HG02588 (cell line): ENCODE measurements around the gene ANKRD13D.

Source experiments
- ATAC-seq: cut with Tn5 transposase; IDR thresholded peaks from one replicate; pipeline ENCODE4 v1.9.1; 2021; ENCODE audit warnings: mild to moderate bottlenecking, moderate library complexity; ENCODE audit not compliant: unreplicated experiment

Gene ANKRD13D

DNA sequence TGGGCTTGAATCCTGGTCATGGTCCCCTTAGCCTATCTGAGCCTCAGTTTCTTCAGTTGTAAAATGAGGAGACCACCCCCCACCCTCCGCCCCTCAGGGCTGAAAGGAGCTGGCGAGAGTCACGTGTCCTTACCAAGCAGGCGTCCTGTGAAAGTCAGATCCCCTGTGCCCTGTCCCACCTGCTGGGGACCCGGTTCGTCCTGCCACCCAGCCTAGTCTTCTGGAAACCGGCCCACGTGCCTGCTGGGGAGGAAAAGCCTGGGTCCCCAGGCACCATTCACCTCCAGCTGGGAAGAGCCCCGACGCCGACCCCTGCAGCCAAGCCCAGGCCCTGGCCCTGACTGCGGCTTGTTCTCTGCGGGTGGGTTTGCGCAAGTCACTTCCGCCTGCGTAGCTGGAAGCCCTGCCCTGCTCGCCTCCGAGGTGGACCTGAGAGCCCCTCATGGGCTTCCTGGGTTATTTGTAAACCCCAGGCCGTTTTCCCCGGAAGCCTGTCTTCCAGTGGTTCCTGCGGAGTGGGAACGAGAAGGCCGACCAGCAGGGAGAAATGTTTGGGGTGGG lies 13.5 kb downstream of the ANKRD13D start:
- no peak for ATAC-seq

DNA sequence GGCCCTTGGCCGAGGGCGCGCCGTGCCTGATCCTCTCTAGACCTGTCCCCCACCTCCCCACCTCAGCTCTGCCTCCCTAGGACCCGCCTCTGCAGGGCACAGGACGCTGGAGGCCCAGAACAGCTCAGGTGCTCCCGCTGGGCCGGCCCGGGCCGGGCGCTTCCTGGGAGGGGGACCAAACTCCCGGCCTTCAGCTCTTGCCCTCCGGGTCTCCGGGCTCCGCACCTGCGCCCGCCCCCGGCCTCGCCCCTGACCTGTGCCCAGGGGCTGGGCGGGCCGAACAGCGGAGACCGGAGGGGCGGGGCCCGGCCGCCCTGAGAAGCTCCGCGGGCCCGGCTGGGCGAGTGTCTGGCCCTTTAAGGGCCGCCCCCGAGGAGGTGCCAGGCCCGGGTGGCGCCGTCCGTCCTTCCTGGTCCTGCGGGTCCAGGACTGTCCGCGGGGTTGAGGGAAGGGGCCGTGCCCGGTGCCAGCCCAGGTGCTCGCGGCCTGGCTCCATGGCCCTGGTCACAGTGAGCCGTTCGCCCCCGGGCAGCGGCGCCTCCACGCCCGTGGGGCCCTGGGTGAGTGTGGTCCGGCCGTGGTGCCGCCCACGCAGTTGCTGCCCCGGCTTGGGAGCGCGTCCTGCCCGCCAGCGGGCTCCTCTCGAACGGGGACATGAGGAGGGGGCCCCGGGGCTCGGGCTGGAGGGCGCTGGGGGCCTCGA lies 14.2 kb downstream of the ANKRD13D start, which contains the start of gene SSH3:
Gene SSH3, plus strand, starts transcription at position 399 of the 703 bp plus-strand sequence. Its CDS starts 96 bp downstream, at position 495.
- ATAC-seq: no peak

DNA sequence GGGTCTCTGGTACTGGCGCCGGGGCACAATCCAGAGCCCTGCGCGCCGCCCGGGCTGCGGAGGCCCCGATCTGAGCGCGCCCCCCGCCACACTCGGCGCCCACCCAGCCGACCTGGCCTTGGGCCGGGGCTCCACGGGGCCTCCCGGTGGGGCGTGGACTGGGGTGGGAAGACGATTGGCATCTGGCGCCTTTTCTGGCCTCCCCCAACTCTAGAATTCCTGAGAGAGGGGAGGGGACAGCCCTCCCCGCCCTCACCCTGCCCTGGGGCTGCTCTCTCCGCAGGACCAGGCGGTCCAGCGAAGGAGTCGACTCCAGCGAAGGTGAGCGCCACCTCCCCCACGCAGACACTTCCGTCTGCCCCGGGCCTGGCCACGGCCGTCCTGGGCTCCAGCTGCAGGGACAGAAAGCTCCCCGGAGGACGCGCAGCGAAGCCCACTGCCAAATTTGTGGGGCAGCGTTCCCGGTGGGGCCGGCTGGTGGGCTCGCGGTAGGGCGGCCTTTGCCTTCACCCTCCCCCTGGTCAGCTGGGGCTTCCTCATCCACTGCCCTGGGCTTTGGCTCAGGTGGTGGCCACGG lies 14.8 kb downstream of the ANKRD13D start:
- no peak for ATAC-seq

DNA sequence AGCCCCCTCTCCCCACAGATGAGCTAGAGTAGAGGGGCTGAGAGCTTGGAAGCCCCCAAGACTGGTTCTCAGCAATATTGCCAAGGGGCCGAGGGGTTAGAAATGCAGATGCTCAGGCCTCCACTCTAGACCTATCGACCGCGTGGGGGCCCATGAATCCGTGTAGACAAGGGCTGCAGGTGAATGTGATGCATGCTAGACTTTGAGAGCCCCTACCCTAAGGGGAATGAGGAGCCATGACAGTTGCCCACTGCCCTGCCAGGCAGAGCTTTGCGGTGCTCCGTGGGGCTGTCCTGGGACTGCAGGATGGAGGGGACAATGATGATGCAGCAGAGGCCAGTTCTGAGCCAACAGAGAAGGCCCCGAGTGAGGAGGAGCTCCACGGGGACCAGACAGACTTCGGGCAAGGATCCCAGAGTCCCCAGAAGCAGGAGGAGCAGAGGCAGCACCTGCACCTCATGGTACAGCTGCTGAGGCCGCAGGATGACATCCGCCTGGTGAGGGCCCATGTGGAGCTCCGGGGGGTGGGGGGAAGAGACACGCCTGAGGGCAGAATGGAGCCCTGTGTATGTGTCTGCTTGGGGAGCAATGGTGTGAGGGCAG lies 15.5 kb downstream of the ANKRD13D start:
- no peak for ATAC-seq

DNA sequence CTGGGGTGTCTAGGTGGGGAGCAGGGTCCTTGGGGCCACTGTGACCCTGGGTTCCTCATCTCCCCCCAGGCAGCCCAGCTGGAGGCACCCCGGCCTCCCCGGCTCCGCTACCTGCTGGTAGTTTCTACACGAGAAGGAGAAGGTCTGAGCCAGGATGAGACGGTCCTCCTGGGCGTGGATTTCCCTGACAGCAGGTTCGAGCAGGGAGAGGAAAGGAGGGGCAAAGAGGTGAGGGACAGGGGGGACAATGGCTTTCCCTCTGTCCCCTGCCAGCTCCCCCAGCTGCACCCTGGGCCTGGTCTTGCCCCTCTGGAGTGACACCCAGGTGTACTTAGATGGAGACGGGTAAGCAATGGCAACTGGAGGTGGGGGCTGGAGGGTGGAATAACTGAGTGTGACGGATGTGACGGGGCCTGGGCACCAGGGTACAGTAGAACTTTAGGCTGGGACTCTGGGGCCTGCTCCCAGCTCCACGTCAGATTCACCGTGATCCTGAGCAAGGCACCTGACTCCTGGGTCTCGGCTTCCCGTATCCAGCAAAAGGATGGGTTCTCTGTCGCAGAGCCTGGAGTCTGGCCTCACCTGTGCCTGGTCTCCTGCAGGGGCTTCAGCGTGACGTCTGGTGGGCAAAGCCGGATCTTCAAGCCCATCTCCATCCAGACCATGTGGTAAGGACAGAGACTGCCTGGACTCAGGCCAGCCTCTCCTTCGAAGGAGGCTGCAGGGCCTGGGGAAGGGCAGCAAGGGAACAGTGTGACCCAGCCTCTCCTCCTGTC lies 17.9 kb downstream of the ANKRD13D start:
- ATAC-seq: no peak

DNA sequence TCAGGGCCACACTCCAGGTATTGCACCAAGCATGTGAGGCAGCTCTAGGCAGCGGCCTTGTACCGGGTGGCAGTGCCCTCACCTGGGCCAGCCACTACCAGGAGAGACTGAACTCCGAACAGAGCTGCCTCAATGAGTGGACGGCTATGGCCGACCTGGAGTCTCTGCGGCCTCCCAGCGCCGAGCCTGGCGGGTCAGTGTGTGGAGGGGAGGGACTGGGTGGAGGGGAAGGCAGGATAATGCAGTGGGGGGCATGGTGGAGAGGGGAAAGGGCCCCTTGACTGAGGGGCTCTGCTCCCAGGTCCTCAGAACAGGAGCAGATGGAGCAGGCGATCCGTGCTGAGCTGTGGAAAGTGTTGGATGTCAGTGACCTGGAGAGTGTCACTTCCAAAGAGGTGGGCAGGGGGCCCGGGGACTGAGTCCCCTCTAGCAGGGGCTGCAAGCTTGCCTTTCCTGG lies 18.5 kb downstream of the ANKRD13D start:
- ATAC-seq: no peak

DNA sequence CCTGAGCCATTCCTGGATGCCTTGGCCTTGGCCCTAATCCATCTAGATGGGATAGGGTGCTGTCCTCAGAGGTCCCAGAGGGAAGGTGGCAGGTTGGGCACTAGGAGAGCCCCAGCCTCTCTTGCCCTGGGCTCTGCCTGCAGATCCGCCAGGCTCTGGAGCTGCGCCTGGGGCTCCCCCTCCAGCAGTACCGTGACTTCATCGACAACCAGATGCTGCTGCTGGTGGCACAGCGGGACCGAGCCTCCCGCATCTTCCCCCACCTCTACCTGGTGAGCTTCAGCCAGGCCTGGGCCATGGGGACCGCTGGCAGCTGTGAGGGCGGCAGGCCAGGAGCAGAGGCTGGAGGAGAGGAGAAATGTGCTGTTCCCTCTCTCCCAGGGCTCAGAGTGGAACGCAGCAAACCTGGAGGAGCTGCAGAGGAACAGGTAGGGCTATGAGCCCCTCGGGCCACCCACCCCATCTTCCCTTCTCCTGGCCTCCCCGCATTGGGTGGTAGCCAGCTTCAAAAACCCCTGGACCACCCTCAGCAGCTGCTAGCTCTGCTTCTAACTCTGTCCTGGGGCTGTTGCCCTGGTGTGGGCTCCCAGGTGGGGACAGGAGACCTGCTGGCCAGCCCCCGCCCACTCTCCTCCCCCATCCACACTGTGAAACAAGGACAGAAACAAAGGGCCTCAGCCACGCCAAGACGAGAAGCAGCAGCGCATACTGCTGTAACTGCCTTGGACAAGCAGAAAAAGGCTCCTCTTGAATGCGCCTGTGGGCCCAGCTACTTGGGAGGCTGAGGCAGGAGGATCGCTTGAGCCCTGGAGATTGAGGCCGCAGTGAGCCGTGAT lies 19.1 kb downstream of the ANKRD13D start:
- no peak for ATAC-seq

DNA sequence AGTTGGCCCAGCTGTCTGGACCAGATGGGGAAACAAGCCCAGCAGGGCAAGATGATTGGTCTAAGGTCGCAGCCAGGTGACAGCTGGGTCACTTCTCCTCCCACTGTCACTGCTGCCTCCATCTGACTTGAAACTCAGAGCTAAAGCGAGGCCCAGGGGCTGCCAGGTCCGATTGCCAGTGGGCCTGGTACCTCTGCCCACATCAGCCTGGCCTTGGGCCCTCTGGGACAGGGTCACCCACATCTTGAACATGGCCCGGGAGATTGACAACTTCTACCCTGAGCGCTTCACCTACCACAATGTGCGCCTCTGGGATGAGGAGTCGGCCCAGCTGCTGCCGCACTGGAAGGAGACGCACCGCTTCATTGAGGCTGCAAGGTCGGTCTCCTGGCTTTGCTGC lies 20.1 kb downstream of the ANKRD13D start:
- no peak for ATAC-seq

DNA sequence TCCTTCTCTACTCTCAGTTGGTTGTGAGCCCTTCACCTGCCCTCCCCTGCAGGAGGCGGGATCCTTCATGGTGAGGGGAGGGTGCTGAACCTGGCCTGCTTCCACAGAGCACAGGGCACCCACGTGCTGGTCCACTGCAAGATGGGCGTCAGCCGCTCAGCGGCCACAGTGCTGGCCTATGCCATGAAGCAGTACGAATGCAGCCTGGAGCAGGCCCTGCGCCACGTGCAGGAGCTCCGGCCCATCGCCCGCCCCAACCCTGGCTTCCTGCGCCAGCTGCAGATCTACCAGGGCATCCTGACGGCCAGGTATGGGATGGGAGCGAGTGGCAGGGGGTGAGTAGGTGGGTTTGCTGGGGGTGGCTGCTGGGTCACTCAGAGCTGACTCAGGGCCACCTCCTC lies 20.6 kb downstream of the ANKRD13D start:
- ATAC-seq: no peak

DNA sequence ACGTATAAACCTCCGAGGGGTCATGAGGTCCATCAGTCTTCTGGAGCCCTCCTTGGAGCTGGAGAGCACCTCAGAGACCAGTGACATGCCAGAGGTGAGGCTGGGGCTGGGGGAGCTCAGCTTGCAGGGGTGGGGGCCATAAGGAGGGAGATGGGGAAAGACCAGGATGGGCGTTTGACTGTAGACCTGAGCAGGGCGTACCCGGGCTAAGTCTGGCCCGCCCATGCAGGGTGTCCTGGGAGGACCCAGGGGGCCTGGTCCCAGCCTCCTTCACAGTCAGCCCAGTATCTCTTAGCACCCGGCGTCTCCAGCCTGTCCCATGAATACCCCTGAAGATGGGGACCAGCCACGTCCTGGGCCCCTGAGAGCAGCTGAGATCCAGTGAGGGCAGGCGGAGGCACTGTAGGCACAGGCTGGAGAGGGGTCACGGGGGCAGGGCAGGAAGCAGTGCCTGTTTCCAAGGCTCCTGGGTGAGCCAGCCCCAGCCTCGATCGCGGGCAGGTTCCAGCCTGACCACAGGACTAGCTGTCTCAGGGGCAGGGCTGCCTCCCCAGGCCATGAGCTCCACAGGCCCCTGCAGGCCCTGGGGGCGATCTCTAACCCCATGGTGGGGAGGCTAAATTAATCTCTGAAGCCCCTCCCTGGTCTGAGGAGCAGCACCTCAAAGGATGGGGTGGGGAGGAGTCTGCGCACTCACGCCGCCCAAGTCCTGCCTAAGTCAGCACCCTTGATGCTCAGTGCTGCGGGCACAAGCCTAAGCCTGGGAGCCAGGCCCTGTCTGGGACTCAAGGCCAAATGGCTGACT lies 21.3 kb downstream of the ANKRD13D start:
- ATAC-seq: no peak

DNA sequence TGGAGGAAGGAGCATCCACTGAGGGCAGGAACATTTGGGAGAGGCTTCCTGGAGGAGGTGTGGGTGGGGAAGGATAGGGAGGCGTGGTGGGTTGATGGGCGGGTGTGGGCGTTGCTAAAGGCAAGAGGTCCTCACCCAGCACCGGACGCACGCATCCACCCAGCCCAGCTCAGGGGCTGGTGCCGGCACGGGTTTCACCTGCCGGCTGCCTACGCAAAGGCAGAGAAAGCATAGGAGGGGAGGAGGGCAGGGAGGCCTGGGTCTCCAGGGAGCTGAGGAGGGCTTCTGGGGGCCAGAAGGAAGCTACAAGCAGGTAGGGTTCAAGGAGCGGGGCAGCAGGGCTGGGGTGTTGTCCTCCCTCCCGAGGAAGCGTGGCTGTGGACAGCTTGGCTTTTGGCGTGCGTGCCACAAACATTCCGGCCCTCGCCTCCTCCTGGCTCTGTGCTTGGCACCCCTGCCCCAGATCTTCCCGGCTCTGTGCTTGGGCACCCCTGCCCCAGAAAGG lies 22.0 kb downstream of the ANKRD13D start:
- ATAC-seq: no peak

DNA sequence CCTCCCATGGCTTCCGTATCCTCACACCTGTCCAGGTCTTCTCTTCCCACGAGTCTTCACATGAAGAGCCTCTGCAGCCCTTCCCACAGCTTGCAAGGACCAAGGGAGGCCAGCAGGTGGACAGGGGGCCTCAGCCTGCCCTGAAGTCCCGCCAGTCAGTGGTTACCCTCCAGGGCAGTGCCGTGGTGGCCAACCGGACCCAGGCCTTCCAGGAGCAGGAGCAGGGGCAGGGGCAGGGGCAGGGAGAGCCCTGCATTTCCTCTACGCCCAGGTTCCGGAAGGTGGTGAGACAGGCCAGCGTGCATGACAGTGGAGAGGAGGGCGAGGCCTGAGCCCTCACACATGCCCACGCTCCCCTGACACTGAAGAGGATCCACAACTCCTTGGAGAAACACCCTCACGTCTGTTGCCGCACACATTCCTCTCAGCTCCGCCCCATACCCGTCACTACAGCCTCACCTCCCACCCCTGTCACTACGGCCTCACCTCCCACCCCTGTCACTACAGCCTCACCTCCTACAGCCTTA lies 22.5 kb downstream of the ANKRD13D start:
- ATAC-seq: no peak

DNA sequence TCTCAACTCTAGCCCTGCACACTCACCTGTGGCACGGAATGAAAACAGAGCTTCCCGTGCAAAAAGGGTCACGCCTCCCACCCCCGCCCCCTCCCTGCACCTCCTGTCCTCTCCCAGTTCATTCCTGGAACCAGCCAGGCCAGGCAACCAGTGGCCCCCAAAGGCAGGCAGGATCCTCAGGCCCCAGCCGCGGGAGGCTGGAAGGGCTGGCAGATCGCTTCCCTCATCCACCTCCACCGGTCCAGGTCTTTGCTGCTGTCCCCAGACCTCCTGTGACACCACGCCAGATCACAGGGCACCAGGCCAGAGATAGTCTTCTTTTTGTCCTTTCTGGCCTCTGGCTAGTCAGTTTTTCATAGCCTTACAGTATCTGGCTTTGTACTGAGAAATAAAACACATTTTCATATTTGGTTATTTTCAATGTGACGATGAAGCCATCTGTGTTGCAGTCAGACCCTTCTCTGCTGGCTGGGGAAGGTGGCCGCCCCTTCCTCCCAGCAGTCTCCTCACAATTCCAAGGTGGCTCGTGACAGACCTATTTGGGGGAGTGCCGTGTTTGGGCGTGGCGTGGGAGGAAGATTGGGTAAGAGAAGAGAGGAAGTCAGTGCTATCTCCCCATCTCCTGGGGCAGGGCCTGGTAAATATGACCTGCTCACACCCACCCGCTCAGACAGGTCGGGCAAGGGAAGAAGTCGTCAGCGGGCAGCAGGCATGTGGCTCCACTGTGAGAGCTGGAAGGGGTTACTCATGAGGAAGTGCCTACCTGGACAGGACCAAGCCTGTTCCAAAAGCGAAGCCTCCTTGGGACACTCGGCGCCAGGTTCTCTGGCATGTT lies 23.3 kb downstream of the ANKRD13D start:
- no peak for ATAC-seq

DNA sequence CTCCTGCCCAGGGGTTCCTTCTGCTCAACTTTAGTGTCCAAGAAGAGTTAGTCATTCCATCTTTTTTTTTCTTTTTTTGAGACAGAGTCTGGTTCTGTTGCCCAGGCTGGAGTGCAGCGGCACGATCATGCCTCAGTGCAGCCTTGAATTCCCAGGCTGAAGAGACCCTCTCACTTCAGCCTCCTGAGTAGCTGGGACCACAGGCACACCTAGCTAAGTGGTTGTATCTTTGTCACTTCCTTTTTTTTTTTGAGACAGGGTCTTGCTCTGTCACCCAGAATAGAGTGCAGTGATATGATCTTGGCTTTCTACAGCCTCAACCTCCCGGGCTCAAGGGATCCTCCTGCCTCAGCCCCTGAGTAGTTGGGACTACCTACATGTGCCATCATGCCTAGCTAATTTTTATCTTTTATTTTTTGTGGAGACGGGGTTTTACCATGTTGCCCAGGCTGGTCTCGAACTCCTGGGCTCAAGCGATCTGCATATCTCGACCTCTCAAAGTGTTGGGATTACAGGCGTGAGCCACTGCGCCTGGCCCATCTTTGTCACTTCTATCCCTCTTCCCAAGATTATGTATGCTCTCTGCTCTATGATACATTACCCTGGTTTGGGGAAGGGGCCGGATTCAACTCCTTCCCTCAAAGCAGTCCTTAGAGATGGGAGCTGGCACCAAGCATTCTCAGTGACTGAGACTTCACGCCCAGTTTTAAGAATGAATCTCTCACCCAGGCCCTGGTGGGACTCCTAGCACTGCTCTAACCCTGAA lies 24.2 kb downstream of the ANKRD13D start:
- ATAC-seq: no peak

DNA sequence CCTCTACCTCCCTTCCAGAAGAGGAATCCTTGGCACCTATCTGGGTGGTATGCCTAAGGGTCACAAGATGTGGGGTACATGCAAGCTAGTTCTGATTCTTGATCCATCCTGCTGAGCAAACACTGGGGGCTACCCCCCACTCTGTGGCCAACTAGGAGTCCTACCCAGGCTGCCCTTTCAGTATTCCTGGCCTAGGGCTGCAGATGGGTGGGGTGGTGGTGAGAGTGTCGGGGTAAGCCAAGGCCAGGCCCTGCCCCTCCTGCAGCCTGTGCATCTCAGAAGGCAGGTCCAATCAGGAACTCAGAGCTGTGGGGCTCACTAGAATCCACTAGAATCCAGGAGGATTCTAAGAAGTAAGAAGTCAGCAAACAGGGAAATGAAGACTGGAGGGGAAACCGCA lies 25.1 kb downstream of the ANKRD13D start:
- ATAC-seq: no peak

DNA sequence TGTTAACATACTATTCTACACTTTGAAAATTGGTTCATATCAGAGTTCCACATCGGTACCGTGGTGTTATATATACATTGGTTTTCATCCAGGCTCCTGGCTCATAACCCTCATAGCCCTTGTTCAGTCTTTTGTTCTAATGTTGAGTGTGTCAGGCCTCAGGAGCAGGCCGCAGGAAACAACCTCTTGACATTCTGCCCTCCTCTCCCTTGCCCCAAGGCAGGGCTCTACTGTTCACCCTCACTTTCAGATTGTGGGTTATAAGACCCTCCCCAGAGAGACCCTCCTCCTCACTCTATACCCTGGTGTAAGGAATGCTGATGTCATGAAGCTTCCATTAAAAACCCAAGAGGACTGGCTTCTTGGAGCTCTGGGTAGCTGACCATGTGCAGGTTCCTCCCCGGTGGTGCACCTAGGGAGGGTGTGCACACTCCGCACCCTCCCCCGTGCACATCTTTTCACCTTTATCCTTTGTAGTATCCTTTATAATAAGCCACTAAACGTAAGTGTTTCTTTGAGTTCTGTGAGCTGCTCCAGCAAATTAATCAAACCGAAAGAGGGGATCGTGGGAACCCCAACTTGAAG lies 26.3 kb downstream of the ANKRD13D start:
- ATAC-seq: no peak

DNA sequence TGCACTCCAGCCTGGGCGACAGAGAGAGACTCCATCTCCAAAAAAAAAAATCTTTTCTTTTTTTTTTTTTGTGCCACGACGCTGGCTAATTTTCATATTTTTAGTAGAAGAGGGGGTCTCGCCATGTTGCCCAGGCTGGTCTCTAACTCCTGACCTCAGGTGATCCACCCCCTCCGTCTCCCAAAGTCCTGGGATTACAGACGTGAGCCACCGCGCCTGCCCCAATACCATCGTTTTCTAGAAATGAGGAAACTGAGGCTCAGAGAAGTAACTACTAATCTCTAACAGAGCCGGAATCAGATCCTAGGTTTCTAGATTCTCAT lies 27.7 kb downstream of the ANKRD13D start:
- no peak for ATAC-seq
